ENCODE data around the gene CARS2.

- no peak for TF ChIP-seq POLR2A (IDR thresholded peaks at IDR 0.05)
- no peak for TF ChIP-seq CTCF (IDR thresholded peaks at IDR 0.05)
Observed at GRCh38 chr13:110651271-110651670, 54.6 kb downstream of the CARS2 start.

All from stomach (tissue), 4 donors.